Heart right ventricle (tissue), 16 donors: ENCODE data around the gene LMTK2. TPM values are rescaled to one million over a fixed set of nuclear protein-coding genes. Genes with fewer than 3 reads are reported as not detected.

Experiments used
- ATAC-seq, 8 donors: fragments of 200-7000 bp; cut with Tn5 transposase; one replicate each; pipeline ENCODE4 v1.9.1; 2020; ENCODE audit warnings: mild to moderate bottlenecking in 8 of 8, moderate library complexity in 8 of 8, moderate number of reproducible peaks in 1 of 8
- DNase-seq, 2 donors: peaks; one replicate each; pipeline ENCODE4 v3.0.0-alpha.2; 2020
- H3K27ac ChIP-seq, 10 donors: fragments of 200-600 bp; sonication (generic) in 2 of 10; one replicate each; pipeline versions ENCODE4 v1.5.0 to v1.8.0; 2020 to 2022; ENCODE audit warnings: mild to moderate bottlenecking in 3 of 10
- H3K27me3 ChIP-seq, 7 donors: fragments of 200-600 bp; one replicate each; pipeline ENCODE4 v1.8.0; 2021 to 2022; ENCODE audit warnings: mild to moderate bottlenecking in 2 of 7
- H3K36me3 ChIP-seq, 9 donors: fragments of 200-600 bp; sonication (generic) in 1 of 9; one replicate each; pipeline versions ENCODE4 v1.5.0 to v1.8.0; 2020 to 2022; ENCODE audit warnings: mild to moderate bottlenecking in 2 of 9
- H3K4me1 ChIP-seq, 9 donors: fragments of 200-600 bp; sonication (generic) in 1 of 9; one replicate each; pipeline versions ENCODE4 v1.5.0 to v1.8.0; 2020 to 2022; ENCODE audit warnings: mild to moderate bottlenecking in 4 of 9
- H3K4me3 ChIP-seq, 10 donors: fragments of 200-600 bp; sonication (generic) in 2 of 10; one replicate each; pipeline versions ENCODE4 v1.5.0 to v1.8.0; 2020 to 2022; ENCODE audit warnings: mild to moderate bottlenecking in 7 of 10, moderate library complexity in 2 of 10
- H3K9me3 ChIP-seq, 11 donors: fragments of 200-600 bp in 10 of 11; sonication (generic) in 2 of 11; one replicate each; pipeline versions ENCODE4 v1.5.0 to v1.8.0; 2013 to 2022; ENCODE audit warnings: mild to moderate bottlenecking in 2 of 11, control low read depth in 1 of 11, moderate library complexity in 1 of 11
- WGBS, 2 donors: extraction: QIAGEN DNeasy Blood & Tissue Kit; methylation state at CpG; one replicate each; pipeline ENCODE4 v1.1.7; 2013; ENCODE audit warnings: inconsistent platforms in 1 of 2; 5-methylcytosine and 5-hydroxymethylcytosine counted together
- intact Hi-C, 10 donors: fragments of 100-400 bp; cut with DNase I; formaldehyde crosslinking; loops; one replicate each; pipeline versions ENCODE4 v1.11.1 to v1.14.2; 2022
- polyA plus RNA-seq, 2 donors: library from polyadenylated mRNA; stranded (reverse); fragments of 200-250 nt; gene quantifications; one replicate each; pipeline ENCODE4 v1.2.3, GENCODE V29; 2013
- total RNA-seq, 10 donors: library from RNA; stranded (reverse); fragmentation: NEBNext Ultra II Directional in 3 of 10; extraction: Animal tissue kit (Norgen Biotek cat#: 25700) in 3 of 10; gene quantifications; one replicate each; pipeline versions ENCODE4 v1.2.1 to v1.2.4, GENCODE V29; 2021 to 2023
- TF ChIP-seq, protein P1 (sequence below), 9 donors: fragments of 200-600 bp; sonication (generic) in 2 of 9; IDR thresholded peaks; one replicate each; pipeline versions ENCODE4 v1.5.0 to v1.8.0; 2021 to 2022; ENCODE audit warnings: antibody characterized with exemption in 9 of 9, mild to moderate bottlenecking in 5 of 9, moderate library complexity in 1 of 9
- donor health status: Arrhythmogenic right ventricular cardiomyopathy.
- donor health status: ischemic (EF 13 %, LVEDD 7.1; RV severe dilation, severe dysfunction).
- donor health status: healthy with polysubstance abuse.
- donor health status: DM: no; HTN: yes; CAD: no.
- donor health status: DM: no; HTN: no; CAD: no.
- donor health status: ischemic (EF 25% LVEDD 6.9; RV normal size, moderate dysfunction).
- donor health status: ischemic (EF 25% LVEDD 5.7; RV mildly dilated, moderate dysfunction).
- donor health status: healthy.
- donor health status: DM: yes; HTN: yes; CAD: no.
- donor health status: Ischemic cardiomyopathy.
- donor health status: ischemic (EF 35%, LVEDD 5.7; RV mildly dilated, moderate dysfunction).
- donor health status: nonischemic (EF 11% LVEDD 7.7; RV severe dilation, severe dysfunction).
- donor health status: DM: yes; HTN: yes; CAD: no.
- donor health status: PGD.
- donor health status: ischemic (EF 29% LVEDD 5.4; RV normal size, mild dysfunction).
- donor health status: nonischemic (EF 23%, LVEDD 6.1; RV moderate dilation, normal function).

The LMTK2 gene
- total and polyA plus RNA-seq, 12 donors = 2.9 to 50.2 (median 27.0) TPM

DNA sequence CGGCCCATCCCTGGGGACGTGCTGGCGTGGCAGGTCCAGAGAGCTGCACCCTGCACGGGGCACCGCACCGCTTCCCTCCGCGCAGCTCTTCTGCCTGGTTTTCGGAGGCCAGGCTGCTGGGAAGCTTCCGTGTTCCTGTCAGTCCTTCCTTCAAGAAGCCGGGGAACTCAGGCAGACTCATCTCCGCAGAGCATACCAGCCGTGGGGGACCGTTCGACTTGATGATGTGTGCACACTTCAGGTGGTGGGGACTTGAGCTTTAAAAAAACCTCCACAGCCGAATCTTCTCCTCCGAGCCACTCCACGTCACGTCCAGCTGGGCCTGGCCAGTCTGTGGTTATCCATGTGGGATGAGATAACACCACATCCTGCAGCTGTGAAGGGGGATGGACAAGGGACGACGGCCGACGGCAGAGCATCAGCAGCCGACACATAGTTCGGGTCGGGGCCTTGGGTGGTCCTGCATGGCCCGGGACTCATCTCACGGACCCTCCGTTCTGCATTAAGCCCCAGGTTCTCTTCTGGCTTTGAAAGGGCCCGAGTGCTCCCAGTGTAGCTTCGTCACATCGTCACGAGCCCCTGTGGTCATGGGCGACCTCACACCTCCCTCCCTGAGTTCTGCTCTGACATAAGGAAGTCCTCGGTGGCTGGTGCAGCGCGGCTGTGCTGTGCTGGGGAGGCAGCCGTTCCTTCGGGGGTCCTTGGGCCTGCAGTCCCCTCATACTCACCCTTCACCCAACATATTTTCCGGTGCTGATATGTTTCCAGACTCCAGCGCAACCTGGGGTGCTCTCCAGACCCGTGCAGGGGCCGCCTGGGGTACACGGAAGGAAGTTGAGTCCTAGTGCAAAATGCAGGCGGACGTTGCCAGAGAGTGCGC is 100.0 kb downstream of the LMTK2 start:
- no peak overlapping the region for H3K4me3 ChIP-seq
- H3K4me1 ChIP-seq = peaks cover 0 to 17% (median 0%) of the 10 kb centered on the region in 9 donors
- H3K36me3 ChIP-seq = peaks cover 0 to 63% (median 26%) of the 10 kb centered on the region in 9 donors
- DNase-seq (no peak), ATAC-seq (no peak)
- TF ChIP-seq, protein P1, sequence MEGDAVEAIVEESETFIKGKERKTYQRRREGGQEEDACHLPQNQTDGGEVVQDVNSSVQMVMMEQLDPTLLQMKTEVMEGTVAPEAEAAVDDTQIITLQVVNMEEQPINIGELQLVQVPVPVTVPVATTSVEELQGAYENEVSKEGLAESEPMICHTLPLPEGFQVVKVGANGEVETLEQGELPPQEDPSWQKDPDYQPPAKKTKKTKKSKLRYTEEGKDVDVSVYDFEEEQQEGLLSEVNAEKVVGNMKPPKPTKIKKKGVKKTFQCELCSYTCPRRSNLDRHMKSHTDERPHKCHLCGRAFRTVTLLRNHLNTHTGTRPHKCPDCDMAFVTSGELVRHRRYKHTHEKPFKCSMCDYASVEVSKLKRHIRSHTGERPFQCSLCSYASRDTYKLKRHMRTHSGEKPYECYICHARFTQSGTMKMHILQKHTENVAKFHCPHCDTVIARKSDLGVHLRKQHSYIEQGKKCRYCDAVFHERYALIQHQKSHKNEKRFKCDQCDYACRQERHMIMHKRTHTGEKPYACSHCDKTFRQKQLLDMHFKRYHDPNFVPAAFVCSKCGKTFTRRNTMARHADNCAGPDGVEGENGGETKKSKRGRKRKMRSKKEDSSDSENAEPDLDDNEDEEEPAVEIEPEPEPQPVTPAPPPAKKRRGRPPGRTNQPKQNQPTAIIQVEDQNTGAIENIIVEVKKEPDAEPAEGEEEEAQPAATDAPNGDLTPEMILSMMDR (IDR thresholded peaks at IDR 0.05) = no peak
- no peak overlapping the region for H3K27ac ChIP-seq
- H3K27me3 ChIP-seq = peaks cover 0 to 5% (median 0%) of the 10 kb centered on the region in 7 donors
- H3K9me3 ChIP-seq = no peaks in the 10 kb centered on the region
- WGBS, 2 donors = 88% methylated on average over 47 of the region's 47 CpGs
- intact Hi-C loops = no loop called here

DNA sequence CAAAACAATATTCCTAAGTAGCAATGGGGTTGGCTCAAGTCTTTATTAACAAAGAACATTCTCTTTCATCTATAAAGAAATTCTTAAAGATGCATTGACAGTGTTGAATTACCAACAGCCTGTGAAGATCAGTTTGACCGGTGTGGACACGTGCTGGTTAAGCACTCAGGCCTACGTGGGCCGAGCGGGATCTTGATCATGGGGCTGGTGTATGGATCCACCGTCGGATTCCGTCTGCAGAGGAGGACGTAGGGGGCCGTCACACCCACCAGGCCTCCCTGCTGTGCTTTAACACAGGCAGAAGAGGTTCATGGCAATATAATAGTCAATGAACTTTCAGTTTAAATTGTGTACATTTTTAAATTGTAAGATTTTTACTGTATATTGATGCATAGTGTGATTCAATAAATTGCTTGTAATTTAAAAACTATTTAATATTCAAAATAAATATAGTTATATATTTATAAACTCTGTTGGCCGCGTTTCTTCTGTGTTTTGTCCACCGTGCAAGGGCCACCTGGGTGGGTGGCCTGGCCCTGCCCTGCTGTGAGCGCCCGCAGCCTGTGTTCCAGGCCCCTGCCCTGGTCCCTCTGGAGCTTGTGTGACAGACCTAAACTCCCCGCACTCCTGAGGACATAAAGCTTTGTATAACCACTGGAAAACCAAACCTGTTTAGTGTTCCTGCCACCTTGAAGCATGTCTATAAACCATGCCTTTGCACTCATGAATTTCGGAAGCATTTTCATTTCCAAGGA is 102.7 kb downstream of the LMTK2 start:
- intact Hi-C loops = no loop called here
- DNase-seq (no peak), ATAC-seq (no peak)
- H3K4me1 ChIP-seq = peaks cover 0 to 10% (median 0%) of the 10 kb centered on the region in 9 donors
- H3K4me3 ChIP-seq = no peak overlapping the region
- H3K36me3 ChIP-seq = peaks cover 0 to 48% (median 26%) of the 10 kb centered on the region in 9 donors
- TF ChIP-seq, protein P1 (IDR thresholded peaks at IDR 0.05) = no peak
- peaks cover 0 to 10% (median 0%) of the 10 kb centered on the region in 7 donors for H3K27me3 ChIP-seq
- no peaks in the 10 kb centered on the region for H3K9me3 ChIP-seq
- no peak overlapping the region for H3K27ac ChIP-seq
- WGBS, 2 donors = 95% methylated on average over 17 of the region's 17 CpGs

DNA sequence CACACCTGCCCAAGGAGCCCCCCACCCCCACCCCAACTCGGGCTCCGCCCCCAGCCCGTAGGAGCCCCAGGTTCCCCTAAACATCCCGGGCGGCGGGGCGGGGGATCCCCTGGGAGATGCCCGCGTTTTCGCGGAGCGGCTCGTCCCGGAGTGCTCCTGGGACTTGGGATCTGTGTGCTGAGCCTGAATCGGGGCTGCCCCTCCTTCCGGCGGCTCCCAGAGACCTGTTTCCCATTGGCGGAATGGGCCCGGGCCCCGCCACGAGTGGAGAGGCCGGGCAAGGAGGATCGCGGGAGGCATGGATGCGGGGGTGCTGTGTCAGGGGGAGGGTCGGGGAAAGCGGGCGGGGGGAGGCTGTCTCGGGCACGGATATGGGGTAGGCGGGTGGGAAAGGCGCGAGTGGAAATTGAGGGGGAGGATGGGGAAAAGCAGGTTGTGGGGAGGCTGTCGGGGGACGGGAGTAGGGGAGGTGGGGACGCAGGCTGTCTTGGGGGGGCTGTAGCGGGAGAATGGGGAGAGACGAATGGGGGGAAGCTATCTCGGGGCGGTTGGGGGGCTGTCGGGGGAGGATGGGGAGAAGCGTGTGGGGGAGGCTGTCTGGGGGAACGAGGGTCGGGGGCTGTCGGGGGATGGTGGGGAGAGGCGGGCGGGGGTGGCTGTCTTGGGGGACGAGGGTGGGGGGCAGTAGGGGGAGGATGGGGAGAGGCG is 104.0 kb downstream of the LMTK2 start:
- intact Hi-C loops = no loop called here
- 3 to 4% methylated on average over 42 to 48 of the region's 49 CpGs for WGBS, 2 donors
- H3K27ac ChIP-seq = no peak overlapping the region
- DNase-seq (no peak), ATAC-seq (peak in 2 of 8 donors; percentile 18 to 25)
- H3K4me3 ChIP-seq = peak overlapping the region in 6 of 10 donors; percentile 13 to 38 (median 26)
- H3K4me1 ChIP-seq = peaks cover 0 to 10% (median 0%) of the 10 kb centered on the region in 9 donors
- TF ChIP-seq, protein P1 (IDR thresholded peaks at IDR 0.05) = no peak
- peaks cover 0 to 35% (median 21%) of the 10 kb centered on the region in 9 donors for H3K36me3 ChIP-seq
- H3K27me3 ChIP-seq = peaks cover 0 to 10% (median 0%) of the 10 kb centered on the region in 7 donors
- H3K9me3 ChIP-seq = no peaks in the 10 kb centered on the region
